ENCODE results near the gene GPR84. TPM values are rescaled to one million over a fixed set of nuclear protein-coding genes. Genes with fewer than 3 reads are reported as not detected.
A peak's percentile ranks its signal among the peaks of the same experiment; 100 is the strongest.

Gene GPR84
- total and polyA plus RNA-seq, 2 of the 8 experiments (the other 6 are each of a cell fraction or from before 2014, with no cell fraction given): 0.09 TPM; not detected in 1

- peaks cover 0 to 7% (median 1%) of the 10 kb centered on the region in 4 experiments; a peak in 4 of 7 replicates for H3K4me1 ChIP-seq (replicated peaks in 1 of 4; ENCODE audit: control insufficient read depth in 3 of 4, insufficient read depth in 4 of 4, low read length in 3 of 4)
- peaks cover 2% of the 10 kb centered on the region in 2 experiments for H4K20me1 ChIP-seq (replicated peaks in 1 of 2; ENCODE audit: control insufficient read depth in 1 of 2, insufficient read depth in 2 of 2, low read length in 2 of 2)
- no peak overlapping the region for H2AFZ ChIP-seq (ENCODE audit: low read length)
- TF ChIP-seq RAD21 (IDR thresholded peaks at IDR 0.05 in 1 of 2, conservative IDR thresholded peaks at IDR 0.05 in 1 of 2; ENCODE audit: low read depth in 2 of 2, low read length in 2 of 2): no peak
- H2BK120ac ChIP-seq (replicated peaks; ENCODE audit: low read depth, low read length): no peak overlapping the region
- no peaks in the 10 kb centered on the region for H3K79me2 ChIP-seq (ENCODE audit: control insufficient read depth in 1 of 2, insufficient read depth in 2 of 2, low read length in 2 of 2)
- DNase-seq (ENCODE audit: low read depth in 1 of 2, low spot score in 2 of 2) (peak in 1 of 2 experiments; percentile 39), FAIRE-seq (no peak)
- no peak overlapping the region for H3K18ac ChIP-seq (ENCODE audit: extremely low read depth, low read length)
- WGBS, 2 experiments (ENCODE audit: extremely low coverage in 1 of 2, insufficient coverage in 1 of 2, insufficient read length in 1 of 2, insufficient replicate concordance in 2 of 2, low coverage in 1 of 2, low lambda C conversion rate in 2 of 2, missing lambda C conversion rate in 1 of 2): 88% methylated on average over 4 of the region's 4 CpGs; no CpG with 5 or more reads in 1 of the 2 experiments
- H3K9ac ChIP-seq (replicated peaks in 1 of 4; ENCODE audit: extremely low read depth in 1 of 4, low read depth in 3 of 4, low read length in 3 of 4): no peak overlapping the region
- H3K27ac ChIP-seq (ENCODE audit: low read depth, low read length): no peak overlapping the region
- H3K4ac ChIP-seq (replicated peaks; ENCODE audit: insufficient read length, low read depth, low read length): no peak overlapping the region
- no peak overlapping the region for H4K8ac ChIP-seq (ENCODE audit: extremely low read depth, insufficient read depth, low read length)
- CTCF ChIA-PET (ENCODE audit: partially characterized antibody): interaction anchor here (0.6 to 12.1 kb wide), 7 partner anchors 12 to 1253 kb away, joined by 3 to 271 read pairs (median 21); no protein-coding TSS in a partner anchor
- H3K79me1 ChIP-seq (ENCODE audit: low read depth, low read length): peaks cover 2% of the 10 kb centered on the region; the same call in 1 of the 2 replicates
- no peaks in the 10 kb centered on the region for H3K9me3 ChIP-seq (ENCODE audit: insufficient read depth in 2 of 2, low read depth in 1 of 2, low read length in 1 of 2)
- H4K5ac ChIP-seq (ENCODE audit: insufficient read length, low read depth, low read length): no peak overlapping the region
- H3K14ac ChIP-seq (ENCODE audit: insufficient read length): no peak overlapping the region
- no peak overlapping the region for H3K4me2 ChIP-seq (ENCODE audit: insufficient read depth in 1 of 2, low read depth in 2 of 2, low read length in 2 of 2)
- H2BK12ac ChIP-seq (ENCODE audit: low read depth, low read length): 0 out of 2 replicates have a peak overlapping the region, but pooled peaks have one; percentile 39
- H3K23me2 ChIP-seq (ENCODE audit: low read depth, low read length): no peaks in the 10 kb centered on the region
- H3K27me3 ChIP-seq (replicated peaks in 1 of 4; ENCODE audit: control insufficient read depth in 3 of 4, extremely low read depth in 1 of 4, insufficient read depth in 3 of 4, low read length in 3 of 4): peaks cover 0 to 3% (median 0%) of the 10 kb centered on the region in 4 experiments; a peak in 1 of 7 replicates
- H3K56ac ChIP-seq (replicated peaks; ENCODE audit: insufficient read length, low read depth, low read length): no peak overlapping the region
- peaks cover 0 to 2% (median 0%) of the 10 kb centered on the region in 4 experiments; a peak in 2 of 8 replicates for H3K36me3 ChIP-seq (ENCODE audit: control insufficient read depth in 2 of 4, insufficient read depth in 4 of 4, low read length in 3 of 4)
- H2BK15ac ChIP-seq (ENCODE audit: low read length): no peak overlapping the region
- no peak overlapping the region for H3K23ac ChIP-seq (ENCODE audit: insufficient read length)
- H3K4me3 ChIP-seq (ENCODE audit: extremely low read depth in 1 of 4, insufficient read depth in 2 of 4, low read depth in 3 of 4, low read length in 4 of 4): no peak overlapping the region
- POLR2A ChIA-PET (ENCODE audit: partially characterized antibody): interaction anchor here (0.8 to 2.0 kb wide), 3 partner anchors 8 to 126 kb away, joined by 3 to 9 read pairs (median 3); no protein-coding TSS in a partner anchor
- H4K91ac ChIP-seq (replicated peaks; ENCODE audit: insufficient read length, low read length): no peak overlapping the region
- no peak overlapping the region for H2AK5ac ChIP-seq (ENCODE audit: low read depth, low read length)
- no peak overlapping the region for H2BK20ac ChIP-seq (ENCODE audit: low read length)
- H2BK5ac ChIP-seq (ENCODE audit: low read depth, low read length): no peak overlapping the region
These were observed 48.1 kb upstream of the GPR84 start for GRCh38 chr12:54412348-54412747.

All from H1 (cell line).